HEK293T (cell line): ENCODE data around the gene ADAMTS12.

Experiments
- BHLHE40 ChIP-seq: fragments of 450-650 bp; IDR thresholded peaks from 2 replicates; pipeline ENCODE4 v1.6.1; 2016; ENCODE audit warnings: mild to moderate bottlenecking, moderate library complexity, borderline replicate concordance
- FOXA1 ChIP-seq: fragments of 450-650 bp; IDR thresholded peaks from 2 replicates; pipeline ENCODE4 v1.6.1; 2016; ENCODE audit warnings: mild to moderate bottlenecking
- L3MBTL2 ChIP-seq: fragments of 450-650 bp; conservative IDR thresholded peaks from 2 replicates; pipeline ENCODE4 v1.6.1; 2016; ENCODE audit warnings: mild to moderate bottlenecking
- LEF1 ChIP-seq: fragments of 450-650 bp; IDR thresholded peaks from 2 replicates; pipeline ENCODE4 v1.6.1; 2017; ENCODE audit warnings: mild to moderate bottlenecking, borderline replicate concordance

- no peak for TF ChIP-seq L3MBTL2
- TF ChIP-seq BHLHE40: no peak
- no peak for TF ChIP-seq LEF1
- no peak for TF ChIP-seq FOXA1
These were observed 360.8 kb downstream of the ADAMTS12 start for GRCh38 chr5:33531037-33531298.
